GM10248 (cell line): ENCODE data around the gene MED13L.

Experiments
- CTCF ChIA-PET: fragments of 300-600 bp; sonication (Branson Sonifier 250); formaldehyde crosslinking; extraction: SDS; loops from one replicate; lab custom pipeline; 2021; ENCODE audit warnings: antibody characterized with exemption; lab: Yijun Ruan, JAX
- POLR2A ChIA-PET: fragments of 350-650 bp; sonication (Branson Sonifier 250); formaldehyde crosslinking; extraction: SDS; loops from one replicate; lab custom pipeline; 2020; ENCODE audit warnings: antibody characterized with exemption; lab: Yijun Ruan, JAX
- DNase-seq: peaks from one replicate; pipeline ENCODE4 v3.0.0; 2012; ENCODE audit errors: extremely low spot score
- CTCF ChIP-seq: IDR thresholded peaks from 2 replicates; pipeline ENCODE4 v1.5.1; 2012; ENCODE audit warnings: mild to moderate bottlenecking, low read depth; ENCODE audit errors: extremely low read depth, missing control alignments, control extremely low read depth

Gene MED13L

GRCh38 chr12:116207274-116207673 is 70.2 kb downstream of the MED13L start:
- ChIA-PET CTCF (no interaction called here), POLR2A (no interaction called here)
- no peak for TF ChIP-seq CTCF
- no peak for DNase-seq

- CTCF ChIA-PET, result no interaction called here
- DNase-seq, result no peak
- POLR2A ChIA-PET, result no interaction called here
- no peak for TF ChIP-seq CTCF
Measured at GRCh38 chr12:116206828-116207227, 70.7 kb downstream of the MED13L start.

DNA sequence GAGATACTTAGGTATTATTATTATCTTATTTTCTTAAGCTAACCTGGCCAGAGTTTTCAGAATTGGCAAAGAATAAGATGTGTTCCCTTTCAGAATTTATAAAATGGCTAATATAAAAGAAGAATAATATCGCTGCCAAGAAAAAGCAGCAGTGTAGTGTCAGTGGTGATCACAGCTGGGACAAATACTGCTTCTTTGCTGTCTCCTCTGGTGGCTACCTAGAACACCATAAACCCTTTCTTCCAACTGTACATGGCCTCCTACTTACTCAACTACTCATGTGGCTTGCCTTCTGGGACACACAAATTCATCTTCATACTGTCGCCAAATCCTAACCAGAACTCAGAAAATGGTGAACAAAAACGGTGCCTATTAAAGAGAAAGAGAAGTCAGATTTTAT is 72.7 kb downstream of the MED13L start:
- CTCF ChIA-PET, result interaction anchor here (0.7 to 1.3 kb wide), 4 partner anchors 8 to 143 kb away, joined by 3 read pairs; no protein-coding TSS in a partner anchor
- no peak for TF ChIP-seq CTCF
- no peak for DNase-seq
- POLR2A ChIA-PET, result no interaction called here

DNA sequence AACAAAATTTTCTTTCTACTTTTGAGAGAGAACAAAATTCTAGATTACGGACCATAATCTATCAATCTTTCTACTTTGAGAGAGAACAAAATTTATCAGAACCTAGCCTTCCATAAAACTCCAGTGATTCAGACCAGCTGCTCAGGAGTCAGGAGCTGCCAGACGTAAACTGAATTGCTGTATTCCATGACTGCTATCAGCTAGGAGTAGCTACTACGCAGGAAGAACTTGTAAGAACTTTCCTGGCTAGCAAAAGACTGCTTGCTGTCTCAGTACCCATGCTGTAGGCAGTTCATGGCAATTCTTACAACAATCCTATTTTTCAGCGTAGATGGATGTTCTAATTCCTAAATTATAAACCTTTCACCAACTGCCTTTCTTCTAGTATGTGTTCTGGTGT is 73.3 kb downstream of the MED13L start:
- DNase-seq, result no peak
- ChIA-PET POLR2A (no interaction called here), CTCF (interaction anchor here (1.3 kb wide), 1 partner anchor 7 kb away, joined by 3 read pairs; no protein-coding TSS in a partner anchor)
- no peak for TF ChIP-seq CTCF

DNA sequence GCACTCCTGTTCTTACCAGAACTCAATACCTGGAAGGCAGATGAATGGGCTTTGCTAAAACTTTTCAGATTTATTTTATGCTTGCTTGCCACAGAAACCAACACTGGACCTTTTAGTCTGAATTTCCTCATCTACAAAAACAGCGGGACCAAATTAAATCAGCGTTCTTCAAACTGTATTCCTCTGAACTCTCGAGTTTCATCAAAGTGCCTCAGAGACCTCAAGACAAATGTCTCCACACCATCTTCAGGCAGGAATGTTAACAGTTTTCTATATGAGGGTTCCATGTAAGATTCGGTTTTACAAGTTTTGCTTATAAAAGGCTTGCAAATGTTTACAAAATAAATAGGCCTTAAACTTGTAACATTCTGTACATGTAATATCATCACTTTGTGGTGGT is 74.6 kb downstream of the MED13L start:
- ChIA-PET CTCF (no interaction called here), POLR2A (no interaction called here)
- no peak for TF ChIP-seq CTCF
- no peak for DNase-seq

- ChIA-PET CTCF (interaction anchor here (1.0 to 1.8 kb wide), 6 partner anchors 15 to 204 kb away, joined by 3 to 9 read pairs (median 4); no protein-coding TSS in a partner anchor), POLR2A (no interaction called here)
- no peak for DNase-seq
- TF ChIP-seq CTCF, result no peak
Measured at GRCh38 chr12:116202433-116202832, 75.1 kb downstream of the MED13L start.
